Activated CD4-positive, CD25-positive, alpha-beta regulatory T cell treated with anti-CD3 and anti-CD28 coated beads, Interleukin-2, amount 50 U/mL, for 16 hours (primary cell): ENCODE data around the gene SUPT4H1.
"Not testable (repeated sequence)": the region's sequence is repeated elsewhere in the genome, so short reads cannot be mapped to it uniquely, and the experiment has no call there.

Experiments used
- DNase-seq: peaks from one replicate; pipeline ENCODE4 v3.0.0-alpha.2; 2020; ENCODE audit warnings: low read depth, low spot score

The SUPT4H1 gene

GRCh38 chr17:58351831-58352595 lies at the start of gene SUPT4H1:
Gene SUPT4H1 (minus strand): TSS chr17:58352201. CDS start chr17:58352135, 66 bp downstream.
- DNase-seq = peak; percentile 86

GRCh38 chr17:58401287-58401686 lies 49.3 kb upstream of the SUPT4H1 start:
- no peak for DNase-seq

GRCh38 chr17:58400826-58401225 lies 48.8 kb upstream of the SUPT4H1 start:
- DNase-seq = no peak

DNA sequence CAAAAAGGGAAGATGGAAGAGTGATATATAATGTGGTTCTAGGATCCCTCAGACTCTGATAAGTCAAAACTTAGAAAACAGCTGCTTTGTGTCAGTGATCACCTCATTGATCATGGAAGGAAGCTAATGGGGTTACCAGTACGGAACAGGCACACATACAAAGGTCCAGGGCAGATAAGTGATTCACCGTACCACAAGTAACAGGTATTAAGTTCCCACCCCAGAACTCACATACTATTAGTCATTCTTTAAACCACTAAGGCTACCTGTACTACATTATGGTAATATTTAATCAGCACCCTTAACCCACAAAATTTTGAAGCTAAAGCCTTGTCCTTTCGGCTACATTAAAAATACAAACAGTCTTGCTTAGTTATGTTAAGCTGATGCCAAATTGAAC lies 48.0 kb upstream of the SUPT4H1 start:
- DNase-seq = no peak

GRCh38 chr17:58398574-58399266 lies 46.7 kb upstream of the SUPT4H1 start:
- no peak for DNase-seq

DNA sequence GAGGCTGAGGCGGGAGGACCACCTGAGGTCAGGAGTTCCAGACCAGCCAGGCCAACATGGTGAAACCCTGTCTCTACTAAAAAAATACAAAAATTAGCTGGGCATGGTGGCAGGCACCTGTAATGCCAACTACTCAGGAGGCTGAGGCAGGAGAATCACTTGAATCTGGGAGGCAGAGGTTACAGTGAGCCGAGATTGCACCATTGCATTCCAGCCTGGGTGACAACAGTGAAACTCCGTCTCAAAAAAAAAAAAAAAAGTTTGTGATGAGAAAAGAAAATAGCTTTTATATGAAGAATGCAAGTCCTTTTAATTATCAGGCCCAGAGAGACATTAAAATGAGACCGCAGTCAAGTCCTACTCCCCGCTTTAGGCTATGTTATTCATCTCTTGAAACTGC lies 45.4 kb upstream of the SUPT4H1 start:
- not testable (repeated sequence) for DNase-seq

GRCh38 chr17:58396173-58396572 lies 44.2 kb upstream of the SUPT4H1 start:
- DNase-seq = no peak

GRCh38 chr17:58394534-58395223 lies 42.7 kb upstream of the SUPT4H1 start:
- no peak for DNase-seq

DNA sequence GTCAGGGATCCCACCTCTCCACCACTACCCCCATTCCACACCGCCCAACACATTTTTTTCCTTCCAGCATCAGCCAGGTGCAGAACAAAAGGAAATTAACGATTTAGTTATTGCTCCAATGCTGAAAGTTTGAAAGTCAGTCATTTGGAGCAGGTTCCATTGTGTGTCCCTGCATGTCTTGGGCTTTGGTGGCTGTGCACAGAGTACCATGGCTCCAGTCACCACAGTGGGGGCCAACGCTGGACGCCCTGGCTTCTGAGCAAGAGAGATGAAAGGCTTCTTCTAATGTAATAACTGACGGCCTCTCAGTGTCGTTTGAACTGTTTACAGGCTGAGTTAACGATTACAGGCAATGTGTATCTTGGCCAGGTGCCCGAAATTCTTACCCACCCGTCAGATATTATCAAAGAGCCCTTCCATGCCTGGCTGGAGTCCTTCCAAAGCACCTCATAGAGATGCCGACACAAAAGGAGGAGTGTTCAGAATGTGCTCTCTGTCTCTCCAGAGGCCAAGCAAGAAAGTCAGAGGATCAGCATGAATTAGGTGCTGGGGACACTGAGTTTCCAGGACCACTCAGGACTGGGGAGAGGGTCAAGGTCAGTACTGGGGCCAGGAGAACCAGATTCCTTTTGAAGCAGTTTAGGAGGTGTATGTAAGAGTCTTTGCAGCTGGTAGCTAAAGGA lies 39.4 kb upstream of the SUPT4H1 start:
- DNase-seq = no peak

DNA sequence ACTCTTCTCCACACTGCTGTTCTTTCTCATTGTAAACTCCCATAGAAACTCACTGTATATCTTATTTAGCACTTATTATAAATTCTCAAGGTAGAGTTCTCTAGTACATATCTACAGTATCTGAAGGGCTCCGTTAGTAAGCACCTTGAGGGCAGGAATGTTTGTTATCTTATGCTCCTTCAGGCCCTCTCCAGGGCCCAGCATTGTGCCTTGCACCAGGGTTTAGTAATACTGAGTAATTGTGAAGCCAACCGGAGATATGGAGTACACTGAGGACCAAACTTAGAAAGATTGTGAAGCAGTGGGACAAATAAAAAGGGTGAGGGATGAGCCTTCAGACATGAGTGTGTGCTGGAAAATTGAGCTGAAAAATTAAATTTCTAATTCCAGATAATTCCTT lies 38.9 kb upstream of the SUPT4H1 start:
- DNase-seq = no peak

DNA sequence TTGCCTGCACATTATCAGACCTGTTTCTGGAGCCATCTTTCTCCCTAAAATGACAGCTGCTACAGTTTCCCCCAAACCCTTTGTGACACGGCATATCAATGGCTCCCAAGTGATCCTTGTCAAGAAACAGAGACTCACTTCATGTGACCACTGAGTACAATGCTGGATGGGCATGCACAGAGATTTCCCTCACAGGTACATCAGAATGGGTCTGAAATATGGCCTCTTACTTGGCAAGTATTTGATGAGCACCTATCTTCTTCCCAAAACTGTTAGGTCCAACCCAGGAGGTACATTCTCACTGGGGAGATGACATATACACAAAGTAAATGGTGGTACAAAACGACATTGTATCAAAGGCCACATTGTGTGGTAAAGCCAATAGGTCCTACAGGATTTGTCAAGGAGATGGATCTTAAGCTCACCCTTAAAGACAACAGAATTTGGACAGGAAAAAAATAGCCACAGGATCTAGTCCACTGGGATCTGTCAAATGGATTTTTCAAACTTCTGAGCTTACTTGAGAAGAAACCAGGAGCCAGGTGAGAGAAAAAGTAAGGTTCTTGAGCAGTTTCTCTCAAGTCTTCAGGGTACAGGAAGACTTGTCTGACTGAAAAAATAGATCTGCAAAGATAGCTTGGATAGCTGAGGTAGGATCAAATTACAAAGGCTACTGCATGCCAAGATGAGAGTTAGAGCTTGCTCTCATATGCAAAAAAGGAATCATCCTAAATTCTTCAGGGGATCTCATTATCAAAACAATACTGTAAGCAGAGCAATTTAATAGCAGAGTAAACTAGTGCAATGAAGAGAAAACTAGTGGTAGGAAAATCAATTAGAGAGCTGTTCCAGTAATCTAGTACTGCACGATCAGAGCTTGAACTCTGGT lies 36.5 kb upstream of the SUPT4H1 start:
- DNase-seq = no peak

DNA sequence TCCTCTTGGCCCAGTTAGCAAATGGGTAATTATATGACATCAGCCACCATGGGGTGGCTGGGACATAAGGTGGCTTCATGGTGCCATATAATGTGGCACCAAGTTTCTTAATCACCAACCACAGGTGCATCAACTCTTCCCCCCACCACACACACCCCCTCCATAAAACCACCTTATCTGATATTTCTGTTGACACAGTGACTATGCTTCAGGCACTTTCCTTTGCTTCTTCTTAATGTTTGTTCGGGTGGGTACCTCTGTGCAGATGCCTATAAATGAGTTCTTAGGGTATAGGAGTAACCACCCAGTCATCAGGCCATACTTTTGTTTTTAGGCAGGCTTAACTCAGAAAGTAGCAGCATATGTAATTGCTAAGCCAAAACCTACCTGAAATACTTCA lies 35.8 kb upstream of the SUPT4H1 start:
- no peak for DNase-seq

DNA sequence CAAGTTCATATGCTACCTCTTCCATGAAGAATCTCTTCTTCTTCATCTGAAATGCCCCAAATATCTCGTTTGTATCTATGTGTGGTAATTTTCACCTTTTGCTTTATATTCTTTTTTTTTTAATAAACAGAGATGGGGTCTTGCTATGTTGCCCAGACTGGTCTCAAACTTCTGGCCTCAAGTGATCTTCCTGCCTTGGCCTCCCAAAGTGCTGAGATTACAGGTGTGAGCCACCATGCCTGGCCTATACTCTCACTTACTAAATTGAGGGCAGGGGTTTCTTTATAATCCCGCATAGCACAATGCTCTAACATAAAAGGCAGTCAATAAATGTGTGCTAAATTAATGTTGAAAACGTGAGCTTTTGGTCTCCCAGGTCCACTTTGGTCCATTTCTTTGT lies 34.7 kb upstream of the SUPT4H1 start:
- DNase-seq = no peak

DNA sequence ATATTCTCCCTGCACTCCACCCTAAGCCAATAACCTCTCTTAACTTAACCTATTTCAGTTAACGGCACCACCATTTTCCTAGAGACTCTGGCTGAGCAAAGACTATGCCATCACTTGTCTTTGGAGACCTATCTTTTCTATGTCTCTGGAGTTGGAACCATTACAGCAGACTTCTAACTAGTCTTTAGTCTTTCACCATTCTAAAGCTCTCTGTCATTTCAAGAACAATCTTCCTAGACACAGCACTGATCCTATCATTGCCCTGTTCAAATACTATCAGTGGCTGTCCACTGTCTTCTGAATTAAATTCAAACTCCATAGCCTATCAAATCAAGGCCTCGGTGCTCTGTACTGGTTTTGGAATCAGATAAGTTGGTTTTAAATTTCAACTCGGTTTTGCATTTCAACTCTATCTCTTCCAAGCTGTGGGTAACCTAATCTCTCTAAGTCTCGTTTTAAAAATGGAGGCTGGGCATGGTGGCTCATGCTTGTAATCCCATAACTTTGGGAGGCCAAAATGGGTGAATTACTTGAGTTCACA lies 33.4 kb upstream of the SUPT4H1 start:
- DNase-seq = no peak

DNA sequence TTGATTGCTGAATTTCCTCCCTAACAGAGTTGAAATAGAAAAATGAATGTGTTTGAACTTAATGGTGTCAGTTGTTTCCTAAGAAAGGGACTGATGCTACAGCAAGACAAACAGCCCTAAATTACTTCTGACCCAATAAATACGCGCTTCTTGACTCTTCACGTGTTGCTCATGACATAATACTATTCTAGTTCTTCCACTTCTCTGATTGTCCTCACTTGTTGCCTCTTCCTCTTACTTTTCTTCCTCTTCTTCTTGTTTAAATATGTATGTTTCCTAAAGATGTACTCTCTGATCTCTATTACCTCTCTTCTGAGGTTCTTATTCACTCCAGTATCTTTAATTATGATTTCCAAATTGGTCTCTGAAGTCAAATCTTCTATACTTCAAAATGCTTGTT lies 32.9 kb upstream of the SUPT4H1 start:
- DNase-seq = no peak

DNA sequence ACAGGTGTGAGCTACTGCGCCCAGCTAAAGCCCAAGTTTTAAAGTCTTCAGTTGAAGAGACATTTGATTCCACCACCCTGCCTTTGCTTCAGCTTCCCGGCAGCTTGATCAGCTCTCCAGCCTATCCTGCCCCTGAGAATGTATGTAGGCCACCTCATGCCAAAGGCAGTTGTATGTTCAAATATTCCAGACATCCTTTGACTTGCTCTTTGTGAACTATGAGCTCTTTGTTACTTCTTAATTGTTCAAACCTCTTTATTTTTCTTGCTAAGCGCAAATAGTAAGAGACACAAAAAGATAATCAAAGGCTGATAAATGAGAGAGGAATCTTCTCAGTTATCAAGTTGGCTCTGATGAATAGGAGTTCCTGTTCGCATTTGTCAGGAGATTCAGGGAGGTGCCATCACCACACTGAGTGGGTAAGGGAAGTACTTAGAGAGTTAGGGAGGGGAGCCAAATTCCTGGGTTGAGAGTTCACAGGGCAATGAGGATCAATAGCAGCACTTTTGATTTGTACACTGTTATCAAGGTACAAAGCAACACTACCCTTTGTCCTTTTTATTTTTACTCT lies 32.0 kb upstream of the SUPT4H1 start:
- DNase-seq = no peak

DNA sequence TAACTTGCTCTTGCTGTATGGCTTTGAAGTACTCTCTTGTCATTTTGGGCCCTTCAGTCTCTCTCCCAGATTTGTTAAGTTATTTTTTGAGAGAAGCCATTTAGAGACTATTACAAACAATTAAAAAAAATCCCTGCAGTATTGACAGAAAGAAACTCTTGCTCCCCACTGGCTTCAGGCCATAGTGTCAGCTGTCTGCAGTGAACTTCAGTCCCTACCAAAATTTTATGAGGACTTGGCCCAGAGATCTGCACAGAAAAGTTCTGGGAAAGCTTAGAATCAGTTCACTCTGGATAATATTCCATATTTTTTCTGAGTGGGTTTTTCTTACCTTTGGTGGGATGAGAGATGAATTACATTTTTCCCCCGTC lies 30.9 kb upstream of the SUPT4H1 start:
- DNase-seq = no peak

DNA sequence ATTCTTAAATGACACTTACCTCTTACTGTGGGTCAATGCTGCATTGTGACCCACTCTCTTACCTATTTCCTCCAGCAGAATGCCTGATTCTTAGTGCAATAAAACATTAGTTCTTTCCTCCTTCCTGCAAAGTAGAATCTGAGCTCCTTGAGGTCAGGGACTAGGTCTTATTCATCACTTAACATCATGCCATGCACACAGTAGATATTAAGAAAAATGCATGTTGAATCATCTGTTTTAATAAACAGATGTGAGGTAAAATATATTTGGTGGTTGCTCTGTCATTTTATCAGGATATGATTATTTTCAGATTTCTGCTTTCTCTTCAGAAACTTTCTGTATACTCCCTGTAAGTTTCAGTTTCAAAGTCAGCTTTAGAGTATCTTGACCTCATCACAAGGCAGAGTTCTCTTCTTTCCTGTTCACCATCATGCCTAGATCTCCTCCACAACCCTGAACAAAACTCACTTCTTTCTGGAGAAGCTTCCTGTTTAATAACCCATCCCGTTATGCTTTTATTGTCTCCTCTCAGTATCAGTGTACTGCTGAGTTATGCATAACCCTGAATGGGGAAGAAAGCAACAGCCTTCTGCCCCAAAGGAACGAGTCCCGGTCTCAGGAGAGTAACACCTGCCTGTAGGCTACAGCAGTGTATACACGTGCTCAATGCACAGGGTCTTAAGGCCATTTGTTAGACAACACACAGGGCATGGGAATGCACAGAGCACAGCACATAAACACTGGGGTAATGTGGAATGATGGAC lies 30.3 kb upstream of the SUPT4H1 start:
- DNase-seq = no peak

GRCh38 chr17:58381124-58382035 lies 29.4 kb upstream of the SUPT4H1 start:
- no peak for DNase-seq
